ENCODE data around the gene PCSK5.
"Not testable (repeated sequence)": the region's sequence is repeated elsewhere in the genome, so short reads cannot be mapped to it uniquely, and the experiment has no call there.

The PCSK5 gene

GRCh38 chr9:76269789-76270188 lies 379.3 kb downstream of the PCSK5 start:
- DNase-seq = no peak

GRCh38 chr9:76271755-76272154 lies 381.3 kb downstream of the PCSK5 start:
- no peak for DNase-seq

GRCh38 chr9:76289042-76289441 lies 398.6 kb downstream of the PCSK5 start:
- no peak for DNase-seq

- DNase-seq = no peak
These were observed 399.2 kb downstream of the PCSK5 start for GRCh38 chr9:76289703-76290102.

- no peak for DNase-seq
These were observed 400.1 kb downstream of the PCSK5 start for GRCh38 chr9:76290555-76290954.

- no peak for DNase-seq
These were observed 401.8 kb downstream of the PCSK5 start for GRCh38 chr9:76292246-76292645.

- DNase-seq = no peak
These were observed 402.2 kb downstream of the PCSK5 start for GRCh38 chr9:76292658-76293057.

- DNase-seq = no peak
These were observed 403.8 kb downstream of the PCSK5 start for GRCh38 chr9:76294301-76294700.

GRCh38 chr9:76296561-76297310 lies 406.3 kb downstream of the PCSK5 start:
- DNase-seq = no peak

GRCh38 chr9:76297721-76298239 lies 407.3 kb downstream of the PCSK5 start:
- DNase-seq = no peak

GRCh38 chr9:76298521-76299144 lies 408.2 kb downstream of the PCSK5 start:
- DNase-seq = no peak

- DNase-seq = no peak
These were observed 412.1 kb downstream of the PCSK5 start for GRCh38 chr9:76302543-76302942.

- DNase-seq = no peak
These were observed 412.6 kb downstream of the PCSK5 start for GRCh38 chr9:76302947-76303550.

- not testable (repeated sequence) for DNase-seq
These were observed 416.6 kb downstream of the PCSK5 start for GRCh38 chr9:76307047-76307446.

GRCh38 chr9:76310577-76310976 lies 420.1 kb downstream of the PCSK5 start:
- DNase-seq = no peak

GRCh38 chr9:76310991-76311390 lies 420.5 kb downstream of the PCSK5 start:
- no peak for DNase-seq

GRCh38 chr9:76311537-76311936 lies 421.1 kb downstream of the PCSK5 start:
- DNase-seq = no peak

GRCh38 chr9:76313771-76314170 lies 423.3 kb downstream of the PCSK5 start:
- DNase-seq = no peak

GRCh38 chr9:76314321-76314720 lies 423.8 kb downstream of the PCSK5 start:
- no peak for DNase-seq

GRCh38 chr9:76316069-76316468 lies 425.6 kb downstream of the PCSK5 start:
- no peak for DNase-seq

- not testable (repeated sequence) for DNase-seq
These were observed 429.0 kb downstream of the PCSK5 start for GRCh38 chr9:76319466-76319865.

GRCh38 chr9:76321195-76321828 lies 430.8 kb downstream of the PCSK5 start:
- no peak for DNase-seq

GRCh38 chr9:76322810-76323209 lies 432.3 kb downstream of the PCSK5 start:
- no peak for DNase-seq

- DNase-seq = no peak
These were observed 433.0 kb downstream of the PCSK5 start for GRCh38 chr9:76323490-76323889.

Data from activated CD8-positive, alpha-beta memory T cell treated with anti-CD3 and anti-CD28 coated beads, Interleukin-2, amount 50 U/mL, for 48 hours (primary cell).